A204.1 (cell line): ENCODE measurements around the gene FBXW8.

Experiments used
- FAIRE-seq: peaks from 2 replicates; lab custom pipeline; 2012; peaks lifted over from hg19 to GRCh38; lab: Jason Lieb, UNC

The FBXW8 gene

GRCh38 chr12:116996093-116996492 is 85.3 kb downstream of the FBXW8 start:
- FAIRE-seq: no peak

- FAIRE-seq: no peak
These were observed 85.9 kb downstream of the FBXW8 start for GRCh38 chr12:116996621-116997020.

GRCh38 chr12:116999066-116999465 is 88.3 kb downstream of the FBXW8 start:
- no peak for FAIRE-seq

GRCh38 chr12:117000316-117000715 is 89.6 kb downstream of the FBXW8 start:
- FAIRE-seq: no peak

GRCh38 chr12:117002051-117002817 is 91.5 kb downstream of the FBXW8 start:
- FAIRE-seq: no peak

- no peak for FAIRE-seq
These were observed 93.2 kb downstream of the FBXW8 start for GRCh38 chr12:117003883-117004404.

- no peak for FAIRE-seq
These were observed 94.8 kb downstream of the FBXW8 start for GRCh38 chr12:117005417-117006046.

- FAIRE-seq: no peak
These were observed 95.6 kb downstream of the FBXW8 start for GRCh38 chr12:117006333-117006732.

GRCh38 chr12:117007577-117007976 is 96.8 kb downstream of the FBXW8 start:
- FAIRE-seq: no peak

GRCh38 chr12:117009759-117010158 is 99.0 kb downstream of the FBXW8 start:
- FAIRE-seq: no peak

- no peak for FAIRE-seq
These were observed 100.1 kb downstream of the FBXW8 start for GRCh38 chr12:117010693-117011451.

- FAIRE-seq: no peak
These were observed 101.4 kb downstream of the FBXW8 start for GRCh38 chr12:117011988-117012805.

GRCh38 chr12:117013726-117014125 is 103.0 kb downstream of the FBXW8 start:
- no peak for FAIRE-seq

- FAIRE-seq: no peak
These were observed 103.7 kb downstream of the FBXW8 start for GRCh38 chr12:117014342-117014887.

- no peak for FAIRE-seq
These were observed 105.1 kb downstream of the FBXW8 start for GRCh38 chr12:117015811-117016210.

GRCh38 chr12:117017807-117018206 is 107.1 kb downstream of the FBXW8 start:
- FAIRE-seq: no peak

- no peak for FAIRE-seq
These were observed 107.5 kb downstream of the FBXW8 start for GRCh38 chr12:117018276-117018675.

- FAIRE-seq: no peak
These were observed 107.9 kb downstream of the FBXW8 start for GRCh38 chr12:117018685-117019084.

- no peak for FAIRE-seq
These were observed 109.1 kb downstream of the FBXW8 start for GRCh38 chr12:117019866-117020265.

GRCh38 chr12:117020536-117021220 is 109.9 kb downstream of the FBXW8 start:
- FAIRE-seq: no peak

- no peak for FAIRE-seq
These were observed 111.7 kb downstream of the FBXW8 start for GRCh38 chr12:117022465-117022864.
